LNCAP (cell line): Measurements from ENCODE around the gene CNDP2.

Experiments
- CTCF ChIP-seq: fragments of 450-650 bp; IDR thresholded peaks from 2 replicates; pipeline ENCODE4 v1.5.1; 2017; ENCODE audit warnings: mild to moderate bottlenecking

CNDP2 gene

GRCh38 chr18:74495581-74496507 lies at the start of gene CNDP2:
TSS of gene CNDP2 (plus strand) at chr18:74496363. CDS start at chr18:74499974, 3,611 bp downstream.
- TF ChIP-seq CTCF = no peak

GRCh38 chr18:74446631-74447403 lies 49.3 kb upstream of the CNDP2 start:
- no peak for TF ChIP-seq CTCF

GRCh38 chr18:74447404-74448152 lies 48.6 kb upstream of the CNDP2 start:
- TF ChIP-seq CTCF = no peak

- TF ChIP-seq CTCF = no peak
These were observed 45.5 kb upstream of the CNDP2 start for GRCh38 chr18:74450626-74451025.

GRCh38 chr18:74451148-74451547 lies 45.0 kb upstream of the CNDP2 start:
- TF ChIP-seq CTCF = no peak

- no peak for TF ChIP-seq CTCF
These were observed 43.1 kb upstream of the CNDP2 start for GRCh38 chr18:74453016-74453566.

- TF ChIP-seq CTCF = no peak
These were observed 42.4 kb upstream of the CNDP2 start for GRCh38 chr18:74453642-74454198.
